K562 (cell line): ENCODE data around the gene JMJD1C.

ENCODE experiments used
- BCOR ChIP-seq: fragments of 450-650 bp; IDR thresholded peaks from 2 replicates; pipeline ENCODE4 v1.6.1; 2016
- BMI1 ChIP-seq: fragments of 150-350 bp; IDR thresholded peaks from 2 replicates; pipeline ENCODE4 v1.6.1; 2014; ENCODE audit warnings: low read length
- FOXJ2 ChIP-seq: fragments of 200-800 bp; sonication (Bioruptor generic); IDR thresholded peaks from 2 replicates; pipeline ENCODE4 v1.6.1; 2016; ENCODE audit warnings: missing genetic modification characterization, missing compliant biosample characterization
- FOXP4 ChIP-seq: sonication (generic); formaldehyde crosslinking; IDR thresholded peaks from 2 replicates; pipeline ENCODE4 v1.8.0; 2022; ENCODE audit warnings: mild to moderate bottlenecking, missing genetic modification reagents, borderline replicate concordance
- LARP7 ChIP-seq: fragments of 450-650 bp; IDR thresholded peaks from 2 replicates; pipeline ENCODE4 v1.6.1; 2016
- MXI1 ChIP-seq: IDR thresholded peaks from 2 replicates; pipeline ENCODE4 v1.6.1; 2011; ENCODE audit warnings: low read depth, mild to moderate bottlenecking, improper control_type of control experiment, low read length
- NR2C2 ChIP-seq, 2 experiments: fragments of 200-800 bp in 1 of 2; sonication (Bioruptor generic) in 1 of 2; sonication (generic) in 1 of 2; formaldehyde crosslinking in 1 of 2; IDR thresholded peaks; 2 replicates each; pipeline versions ENCODE4 v1.6.1 to v1.8.0; 2016 to 2022; ENCODE audit warnings: mild to moderate bottlenecking in 1 of 2, missing compliant biosample characterization in 1 of 2, missing genetic modification characterization in 1 of 2, missing genetic modification reagents in 1 of 2
- RBM39 ChIP-seq: fragments of 200-400 bp; formaldehyde crosslinking; optimal IDR thresholded peaks from 2 replicates; pipeline ENCODE3; 2018; ENCODE audit warnings: low read depth, low read length
- SP1 ChIP-seq: sonication (generic); formaldehyde crosslinking; IDR thresholded peaks from 2 replicates; pipeline ENCODE4 v1.8.1; 2022; ENCODE audit warnings: mild to moderate bottlenecking, missing genetic modification reagents
- SP2 ChIP-seq: IDR thresholded peaks from 2 replicates; pipeline ENCODE4 v1.6.1; 2011; ENCODE audit warnings: mild to moderate bottlenecking, low read depth, low read length, moderate library complexity; ENCODE audit not compliant: poor library complexity, severe bottlenecking; ENCODE audit errors: extremely low read depth
- SRSF3 ChIP-seq: fragments of 200-400 bp; formaldehyde crosslinking; IDR thresholded peaks from 2 replicates; pipeline ENCODE4 v1.6.1; 2016; ENCODE audit warnings: mild to moderate bottlenecking, low read length, moderate library complexity; ENCODE audit not compliant: insufficient read depth
- ZFP91 ChIP-seq: sonication (generic); formaldehyde crosslinking; IDR thresholded peaks from 2 replicates; pipeline ENCODE4 v1.8.0; 2022; ENCODE audit warnings: mild to moderate bottlenecking, missing genetic modification reagents
- TF ChIP-seq, protein P1 (sequence below): fragments of 250-450 bp; sonication (Bioruptor Pico); IDR thresholded peaks from 2 replicates; pipeline ENCODE4 v1.4.0; 2020; ENCODE audit warnings: mild to moderate bottlenecking, moderate library complexity, borderline replicate concordance
- TF ChIP-seq, protein P2 (sequence below), 3 experiments: IDR thresholded peaks in 2 of 3; conservative IDR thresholded peaks in 1 of 3; 2 replicates each; pipeline ENCODE4 v1.5.1; 2011 to 2012; ENCODE audit warnings: low read length in 3 of 3, mild to moderate bottlenecking in 3 of 3, control low read depth in 2 of 3, improper control_type of control experiment in 1 of 3, inconsistent platforms in 1 of 3, low read depth in 1 of 3, mixed read lengths in 1 of 3, moderate library complexity in 1 of 3; ENCODE audit not compliant: insufficient read depth in 2 of 3

DNA sequence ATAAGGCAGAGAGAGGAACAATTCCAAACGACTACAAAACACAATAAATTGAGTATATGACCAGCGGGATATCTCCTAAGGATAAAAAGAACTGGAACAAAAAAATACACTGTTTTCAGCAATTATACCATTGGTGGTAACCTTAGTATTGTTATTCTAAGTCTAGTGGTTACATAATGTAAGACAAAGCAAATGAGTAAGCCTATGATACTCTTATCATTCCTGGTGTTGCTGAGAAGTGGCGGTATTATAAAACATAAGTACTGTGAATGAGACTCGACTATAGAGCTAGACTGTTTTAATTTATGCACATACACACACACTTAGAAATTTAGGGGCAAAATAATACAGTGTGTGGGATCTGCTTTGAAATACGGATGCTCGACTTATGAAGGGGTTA lies 225.0 kb downstream of the JMJD1C start:
- TF ChIP-seq SRSF3 (no peak), MXI1 (no peak), RBM39 (no peak), SP2 (no peak), LARP7 (no peak), BCOR (no peak), NR2C2 (CRISPR knock-in tag; IDR thresholded peaks at IDR 0.05) (no peak), NR2C2 (tag; IDR thresholded peaks at IDR 0.05) (no peak), ZFP91 (CRISPR knock-in tag) (no peak), SP1 (CRISPR knock-in tag) (no peak), BMI1 (no peak), FOXJ2 (tag) (no peak), FOXP4 (CRISPR knock-in tag) (no peak)
- TF ChIP-seq, protein P1, sequence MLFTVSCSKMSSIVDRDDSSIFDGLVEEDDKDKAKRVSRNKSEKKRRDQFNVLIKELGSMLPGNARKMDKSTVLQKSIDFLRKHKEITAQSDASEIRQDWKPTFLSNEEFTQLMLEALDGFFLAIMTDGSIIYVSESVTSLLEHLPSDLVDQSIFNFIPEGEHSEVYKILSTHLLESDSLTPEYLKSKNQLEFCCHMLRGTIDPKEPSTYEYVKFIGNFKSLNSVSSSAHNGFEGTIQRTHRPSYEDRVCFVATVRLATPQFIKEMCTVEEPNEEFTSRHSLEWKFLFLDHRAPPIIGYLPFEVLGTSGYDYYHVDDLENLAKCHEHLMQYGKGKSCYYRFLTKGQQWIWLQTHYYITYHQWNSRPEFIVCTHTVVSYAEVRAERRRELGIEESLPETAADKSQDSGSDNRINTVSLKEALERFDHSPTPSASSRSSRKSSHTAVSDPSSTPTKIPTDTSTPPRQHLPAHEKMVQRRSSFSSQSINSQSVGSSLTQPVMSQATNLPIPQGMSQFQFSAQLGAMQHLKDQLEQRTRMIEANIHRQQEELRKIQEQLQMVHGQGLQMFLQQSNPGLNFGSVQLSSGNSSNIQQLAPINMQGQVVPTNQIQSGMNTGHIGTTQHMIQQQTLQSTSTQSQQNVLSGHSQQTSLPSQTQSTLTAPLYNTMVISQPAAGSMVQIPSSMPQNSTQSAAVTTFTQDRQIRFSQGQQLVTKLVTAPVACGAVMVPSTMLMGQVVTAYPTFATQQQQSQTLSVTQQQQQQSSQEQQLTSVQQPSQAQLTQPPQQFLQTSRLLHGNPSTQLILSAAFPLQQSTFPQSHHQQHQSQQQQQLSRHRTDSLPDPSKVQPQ (CRISPR knock-in tag): no peak
- TF ChIP-seq, protein P2, sequence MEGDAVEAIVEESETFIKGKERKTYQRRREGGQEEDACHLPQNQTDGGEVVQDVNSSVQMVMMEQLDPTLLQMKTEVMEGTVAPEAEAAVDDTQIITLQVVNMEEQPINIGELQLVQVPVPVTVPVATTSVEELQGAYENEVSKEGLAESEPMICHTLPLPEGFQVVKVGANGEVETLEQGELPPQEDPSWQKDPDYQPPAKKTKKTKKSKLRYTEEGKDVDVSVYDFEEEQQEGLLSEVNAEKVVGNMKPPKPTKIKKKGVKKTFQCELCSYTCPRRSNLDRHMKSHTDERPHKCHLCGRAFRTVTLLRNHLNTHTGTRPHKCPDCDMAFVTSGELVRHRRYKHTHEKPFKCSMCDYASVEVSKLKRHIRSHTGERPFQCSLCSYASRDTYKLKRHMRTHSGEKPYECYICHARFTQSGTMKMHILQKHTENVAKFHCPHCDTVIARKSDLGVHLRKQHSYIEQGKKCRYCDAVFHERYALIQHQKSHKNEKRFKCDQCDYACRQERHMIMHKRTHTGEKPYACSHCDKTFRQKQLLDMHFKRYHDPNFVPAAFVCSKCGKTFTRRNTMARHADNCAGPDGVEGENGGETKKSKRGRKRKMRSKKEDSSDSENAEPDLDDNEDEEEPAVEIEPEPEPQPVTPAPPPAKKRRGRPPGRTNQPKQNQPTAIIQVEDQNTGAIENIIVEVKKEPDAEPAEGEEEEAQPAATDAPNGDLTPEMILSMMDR (IDR thresholded peaks at IDR 0.05 in 2 of 3, conservative IDR thresholded peaks at IDR 0.05 in 1 of 3; ENCODE audit: insufficient read depth in 2 of 3, low read depth in 1 of 3, low read length in 3 of 3): no peak
